Vagina (tissue), 2 donors: ENCODE measurements around the gene TPR.

Source experiments
- CTCF ChIP-seq, 3 experiments: fragments of 450-650 bp in 2 of 3; fragments of 200-600 bp in 1 of 3; sonication (generic) in 1 of 3; IDR thresholded peaks; one replicate each; pipeline ENCODE4 v1.5.1; 2017 to 2019; ENCODE audit warnings: antibody characterized with exemption in 3 of 3, mild to moderate bottlenecking in 2 of 3, moderate library complexity in 2 of 3
- POLR2A ChIP-seq, 2 donors: fragments of 450-650 bp; IDR thresholded peaks; one replicate each; pipeline ENCODE4 v1.6.1; 2017; ENCODE audit warnings: antibody characterized with exemption in 2 of 2, mild to moderate bottlenecking in 2 of 2, moderate library complexity in 2 of 2
- POLR2AphosphoS5 ChIP-seq, 2 donors: sonication (generic); formaldehyde crosslinking; IDR thresholded peaks; one replicate each; pipeline ENCODE4 v1.9.0; 2017; ENCODE audit warnings: antibody characterized with exemption in 2 of 2, mild to moderate bottlenecking in 2 of 2, low read depth in 1 of 2; ENCODE audit not compliant: insufficient read depth in 1 of 2

GRCh38 chr1:186282466-186282865, 92.6 kb downstream of the TPR start:
- TF ChIP-seq CTCF (IDR thresholded peaks at IDR 0.05) (no peak), POLR2AphosphoS5 (IDR thresholded peaks at IDR 0.05; ENCODE audit: insufficient read depth in 1 of 2, low read depth in 1 of 2) (no peak), POLR2A (IDR thresholded peaks at IDR 0.05) (no peak)
